GM12878 (cell line): ENCODE data around the gene CALML5. TPM values are rescaled to one million over a fixed set of nuclear protein-coding genes. Genes with fewer than 3 reads are reported as not detected.
"Not testable (repeated sequence)": the region's sequence is repeated elsewhere in the genome, so short reads cannot be mapped to it uniquely, and the experiment has no call there.

Source experiments
- ATAC-seq: fragments of 200-7000 bp; cut with Tn5 transposase; 3 replicates; pipeline ENCODE4 v1.9.1; 2020; ENCODE audit warnings: mild to moderate bottlenecking, moderate library complexity
- BruUV-seq: library from RNA; stranded (reverse); fragments of 400-500 nt; replicated peaks from 2 replicates; lab custom pipeline; 2021; lab: Mats Ljungman, UMichigan
- CTCF ChIA-PET: fragments of 300-600 bp; sonication (Branson Sonifier 250); formaldehyde crosslinking; extraction: SDS; loops from one replicate; lab custom pipeline; 2021; ENCODE audit warnings: inconsistent platforms; lab: Yijun Ruan, JAX
- POLR2A ChIA-PET: fragments of 350-600 bp; formaldehyde crosslinking; extraction: SDS; loops from one replicate; lab custom pipeline; 2021; ENCODE audit warnings: inconsistent platforms; lab: Charles Lee
- RAD21 ChIA-PET: fragments of 300-600 bp; sonication (Branson Sonifier 250); formaldehyde crosslinking; loops from one replicate; lab custom pipeline; 2023; ENCODE audit warnings: antibody characterized with exemption; ENCODE audit not compliant: unreplicated experiment; lab: Charles Lee
- SMC1A ChIA-PET: fragments of 300-600 bp; sonication (Branson Sonifier 250); formaldehyde crosslinking; loops from one replicate; lab custom pipeline; 2023; ENCODE audit not compliant: unreplicated experiment, uncharacterized antibody; lab: Charles Lee
- DNase-seq: peaks from one replicate; pipeline ENCODE4 v3.0.0-alpha.2; 2011; ENCODE audit warnings: low read depth, low spot score
- FAIRE-seq: peaks from 3 replicates; lab custom pipeline; 2011; peaks lifted over from hg19 to GRCh38; lab: Jason Lieb, UNC
- H2AFZ ChIP-seq: 2 replicates; pipeline ENCODE4 v1.6.0; 2011; ENCODE audit warnings: low read depth, low read length, control low read depth; ENCODE audit not compliant: control insufficient read depth
- H3K27ac ChIP-seq: 2 replicates; pipeline ENCODE4 v1.5.1; 2011; ENCODE audit warnings: control low read depth; ENCODE audit not compliant: control insufficient read depth, insufficient read depth
- H3K27me3 ChIP-seq, 2 experiments: replicated peaks in 1 of 2; 2 replicates each; pipeline versions ENCODE4 v1.6.0 to v1.6.1; 2011; ENCODE audit warnings: low read length in 1 of 2; ENCODE audit not compliant: control insufficient read depth in 2 of 2, insufficient read depth in 2 of 2
- H3K36me3 ChIP-seq, 2 experiments: 2 replicates each; pipeline ENCODE4 v1.5.1; 2011; ENCODE audit warnings: low read length in 1 of 2; ENCODE audit not compliant: control insufficient read depth in 2 of 2, insufficient read depth in 2 of 2
- H3K4me1 ChIP-seq: 2 replicates; pipeline ENCODE4 v1.6.1; 2011; ENCODE audit warnings: mild to moderate bottlenecking, low read length, moderate library complexity, mixed read lengths; ENCODE audit not compliant: control insufficient read depth, insufficient read depth
- H3K4me2 ChIP-seq: 2 replicates; pipeline ENCODE4 v1.6.0; 2011; ENCODE audit warnings: control low read depth; ENCODE audit not compliant: control insufficient read depth, insufficient read depth
- H3K4me3 ChIP-seq: fragments of 200-600 bp; sonication (generic); 2 replicates; pipeline ENCODE4 v1.5.1; 2016
- H3K79me2 ChIP-seq: 2 replicates; pipeline ENCODE4 v1.6.0; 2011; ENCODE audit warnings: low read length; ENCODE audit not compliant: control insufficient read depth, insufficient read depth
- H3K9ac ChIP-seq: 2 replicates; pipeline ENCODE4 v1.8.0; 2011; ENCODE audit warnings: low read length, control low read depth, mixed read lengths; ENCODE audit not compliant: control insufficient read depth, insufficient read depth
- H3K9me3 ChIP-seq: replicated peaks from 3 replicates; pipeline ENCODE4 v1.5.1; 2011; ENCODE audit warnings: mild to moderate bottlenecking, low read length; ENCODE audit not compliant: control insufficient read depth, insufficient read depth
- H4K20me1 ChIP-seq: 2 replicates; pipeline ENCODE4 v1.6.0; 2011; ENCODE audit not compliant: control insufficient read depth, insufficient read depth
- ATF2 ChIP-seq: IDR thresholded peaks from 2 replicates; pipeline ENCODE4 v1.6.1; 2012; ENCODE audit warnings: low read length, inconsistent platforms
- BACH1 ChIP-seq: fragments of 450-650 bp; IDR thresholded peaks from 2 replicates; pipeline ENCODE4 v1.6.1; 2017; ENCODE audit warnings: mild to moderate bottlenecking, borderline replicate concordance
- BCL11A ChIP-seq: IDR thresholded peaks from 2 replicates; pipeline ENCODE4 v1.6.1; 2011; ENCODE audit warnings: low read depth, low read length
- CBX3 ChIP-seq: fragments of 200-600 bp; sonication (generic); IDR thresholded peaks from 2 replicates; pipeline ENCODE4 v1.6.1; 2016; ENCODE audit warnings: low read depth, borderline replicate concordance
- EGR1 ChIP-seq, 2 experiments: IDR thresholded peaks; 1 replicate in 1 of 2; 2 replicates in 1 of 2; pipeline ENCODE4 v1.6.1; 2011 to 2012; ENCODE audit warnings: low read depth in 2 of 2, low read length in 2 of 2, borderline replicate concordance in 1 of 2, mild to moderate bottlenecking in 1 of 2, moderate library complexity in 1 of 2
- FOXM1 ChIP-seq: IDR thresholded peaks from 2 replicates; pipeline ENCODE4 v1.6.1; 2012; ENCODE audit warnings: low read depth, mild to moderate bottlenecking, inconsistent platforms, low read length, moderate library complexity
- NRF1 ChIP-seq: conservative IDR thresholded peaks from 2 replicates; pipeline ENCODE4 v1.6.1; 2011; ENCODE audit warnings: mild to moderate bottlenecking, low read depth, low read length, improper control_type of control experiment
- SREBF1 ChIP-seq: IDR thresholded peaks from 2 replicates; pipeline ENCODE4 v1.6.1; 2012; ENCODE audit warnings: mild to moderate bottlenecking, low read length
- YBX1 ChIP-seq: fragments of 450-650 bp; IDR thresholded peaks from 2 replicates; pipeline ENCODE4 v1.6.1; 2016; ENCODE audit warnings: antibody characterized with exemption
- WGBS: methylation state at CpG from one replicate; pipeline ENCODE4 v1.1.6; 2016; ENCODE audit warnings: low lambda C conversion rate; ENCODE audit not compliant: insufficient replicate concordance, insufficient coverage; ENCODE audit errors: missing lambda C conversion rate; 5-methylcytosine and 5-hydroxymethylcytosine counted together
- in situ Hi-C: fragments of 300-500 bp; cut with MboI; formaldehyde crosslinking; loops from 9 replicates; pipeline ENCODE4 v1.14.3; 2018; ENCODE audit warnings: mixed read lengths
- intact Hi-C: fragments of 100-400 bp; cut with micrococcal nuclease; formaldehyde crosslinking; loops from one replicate; pipeline ENCODE4 v1.14.2; 2022; ENCODE audit not compliant: unreplicated experiment
- polyA plus RNA-seq, 11 experiments: library from polyadenylated mRNA; depleted of rRNA in 4 of 11; unstranded in 6 of 11; stranded (reverse) in 5 of 11; fragments of >200 nt; fragmentation: Nextera tagmentation in 4 of 11; fragmentation: Illumina TruSeq in 1 of 11; extraction: Ambion mirVana in 4 of 11; extraction: Trizol in 1 of 11; gene quantifications; 1 replicate in 1 of 11; 2 replicates in 10 of 11; pipeline versions ENCODE4 v1.2.1 to v1.2.3, GENCODE V29; 2011 to 2016; ENCODE audit warnings: inconsistent platforms in 2 of 11, missing spikeins in 2 of 11, low read depth in 1 of 11
- total RNA-seq, 4 experiments: library from RNA; depleted of rRNA in 3 of 4; stranded (reverse); fragments of >200 nt in 3 of 4; fragmentation: Illumina TruSeq in 1 of 4; extraction: Trizol in 1 of 4; gene quantifications; 2 replicates each; pipeline versions ENCODE4 v1.2.1 to v1.2.3, GENCODE V29; 2013 to 2021

The CALML5 gene
- total and polyA plus RNA-seq, 10 of the 15 experiments (the other 5 are each of a cell fraction or from before 2014, with no cell fraction given): not detected

GRCh38 chr10:5476918-5477525 lies 22.3 kb downstream of the CALML5 start:
- H3K79me2 ChIP-seq: no peaks in the 10 kb centered on the region
- DNase-seq (no peak), ATAC-seq (no peak), FAIRE-seq (no peak)
- ChIA-PET RAD21 (interaction anchor here (1.2 kb wide), 1 partner anchor 146 kb away, joined by 4 read pairs; no protein-coding TSS in a partner anchor), CTCF (interaction anchor here (1.1 kb wide), 1 partner anchor 43 kb away, joined by 3 read pairs; no protein-coding TSS in a partner anchor), SMC1A (no interaction called here), POLR2A (no interaction called here)
- 50% methylated on average over 13 of the region's 13 CpGs for WGBS
- BruUV-seq: no TSS peak
- in situ Hi-C loops (no loop called here), intact Hi-C loops (no loop called here)
- H3K27me3 ChIP-seq: peaks cover 2 to 7% of the 10 kb centered on the region in 2 experiments; a peak in 2 of 4 replicates
- no peak overlapping the region for H3K9ac ChIP-seq
- no peaks in the 10 kb centered on the region; the same call in 1 of the 2 replicates for H3K4me1 ChIP-seq
- H2AFZ ChIP-seq: no peak overlapping the region
- TF ChIP-seq EGR1 (IDR thresholded peaks at IDR 0.05; ENCODE audit: borderline replicate concordance in 1 of 2, low read depth in 2 of 2, low read length in 2 of 2) (no peak), YBX1 (no peak), ATF2 (no peak), BCL11A (no peak), BACH1 (no peak), NRF1 (no peak), SREBF1 (no peak), FOXM1 (no peak), CBX3 (no peak)
- no peak overlapping the region for H3K4me3 ChIP-seq
- no peaks in the 10 kb centered on the region; the same call in 2 of the 3 replicates for H3K9me3 ChIP-seq
- no peak overlapping the region for H3K27ac ChIP-seq
- H3K4me2 ChIP-seq: no peak overlapping the region
- no peaks in the 10 kb centered on the region for H3K36me3 ChIP-seq
- H4K20me1 ChIP-seq: no peaks in the 10 kb centered on the region

- H4K20me1 ChIP-seq, H3K79me2 ChIP-seq, H3K4me1 ChIP-seq, FAIRE-seq, in situ Hi-C loops, ATAC-seq, DNase-seq, BruUV-seq, H3K4me2 ChIP-seq, H3K27ac ChIP-seq, SMC1A ChIA-PET, H2AFZ ChIP-seq, intact Hi-C loops, H3K27me3 ChIP-seq, H3K4me3 ChIP-seq, POLR2A ChIA-PET, H3K36me3 ChIP-seq, H3K9me3 ChIP-seq, H3K9ac ChIP-seq: not testable (repeated sequence)
- ChIA-PET RAD21 (interaction anchor here (1.2 kb wide), 1 partner anchor 147 kb away, joined by 4 read pairs; no protein-coding TSS in a partner anchor), CTCF (interaction anchor here (1.1 kb wide), 1 partner anchor 42 kb away, joined by 3 read pairs; no protein-coding TSS in a partner anchor)
- WGBS: 60% methylated on average over 12 of the region's 12 CpGs
Observed at GRCh38 chr10:5475974-5476807, 23.2 kb downstream of the CALML5 start.
